Fibroblast of the aortic adventitia (primary cell): ENCODE results near the gene LMCD1. TPM values are rescaled to one million over a fixed set of nuclear protein-coding genes. Genes with fewer than 3 reads are reported as not detected.
A peak's percentile ranks its signal among the peaks of the same experiment; 100 is the strongest.

ENCODE experiments used
- DNase-seq: peaks from one replicate; pipeline ENCODE4 v3.0.0-alpha.2; 2010; ENCODE audit warnings: low read depth
- H3K4me3 ChIP-seq: 2 replicates; pipeline ENCODE4 v1.5.1; 2011; ENCODE audit warnings: low read depth, mild to moderate bottlenecking, control low read depth, low read length, moderate library complexity
- CTCF ChIP-seq: IDR thresholded peaks from 2 replicates; pipeline ENCODE4 v1.5.1; 2011; ENCODE audit warnings: mild to moderate bottlenecking, low read length, control low read depth, inconsistent platforms; ENCODE audit not compliant: insufficient read depth
- total RNA-seq: library from RNA; depleted of rRNA; stranded (reverse); fragments of >200 nt; gene quantifications from 2 replicates; pipeline ENCODE4 v1.2.3, GENCODE V29; 2012; ENCODE audit warnings: low replicate concordance

Gene LMCD1
- total RNA-seq, 1 donor, result 22.4 TPM

- DNase-seq, result no peak
- H3K4me3 ChIP-seq, result no peak overlapping the region
- TF ChIP-seq CTCF, result no peak
These were observed 66.4 kb downstream of the LMCD1 start for GRCh38 chr3:8567784-8568575.

GRCh38 chr3:8571256-8571655, 69.6 kb downstream of the LMCD1 start:
- TF ChIP-seq CTCF, result no peak
- H3K4me3 ChIP-seq, result no peak overlapping the region
- DNase-seq, result no peak

GRCh38 chr3:8573342-8573926, 71.8 kb downstream of the LMCD1 start:
- no peak overlapping the region for H3K4me3 ChIP-seq
- DNase-seq, result peak; percentile 78

GRCh38 chr3:8574040-8574669, 72.5 kb downstream of the LMCD1 start:
- TF ChIP-seq CTCF, result no peak
- H3K4me3 ChIP-seq, result no peak overlapping the region
- DNase-seq, result no peak

More at GRCh38 chr3:8573342-8573926, 71.8 kb downstream of the LMCD1 start:
- no peak for TF ChIP-seq CTCF

GRCh38 chr3:8574670-8575322, 73.2 kb downstream of the LMCD1 start:
- no peak for DNase-seq
- no peak for TF ChIP-seq CTCF
- H3K4me3 ChIP-seq, result no peak overlapping the region

GRCh38 chr3:8575364-8576104, 73.9 kb downstream of the LMCD1 start:
- peak; percentile 33 for DNase-seq
- TF ChIP-seq CTCF, result no peak
- no peak overlapping the region for H3K4me3 ChIP-seq
